HG03571 (cell line): ENCODE results near the gene PRKG1.

Experiments
- ATAC-seq: cut with Tn5 transposase; IDR thresholded peaks from one replicate; pipeline ENCODE4 v1.9.1; 2021; ENCODE audit not compliant: unreplicated experiment

Gene PRKG1

DNA sequence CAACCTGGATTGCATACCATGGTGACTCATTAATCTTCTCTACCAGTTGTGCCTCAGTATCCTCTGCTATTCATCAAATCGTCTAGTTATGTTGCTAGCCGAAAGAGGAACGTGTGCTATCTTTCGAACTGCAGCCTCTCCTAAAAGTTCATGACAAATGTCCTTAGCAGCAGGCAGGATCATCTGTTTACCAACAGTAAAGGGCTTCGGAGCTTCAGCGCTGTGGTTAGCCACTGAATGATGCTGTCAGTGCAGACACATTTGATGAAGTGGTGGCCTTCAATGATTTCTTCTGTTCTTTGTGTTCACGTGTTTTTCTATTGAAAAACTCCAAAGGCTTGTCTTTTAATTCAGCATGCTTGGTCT is 556.3 kb downstream of the PRKG1 start:
- ATAC-seq, result no peak

DNA sequence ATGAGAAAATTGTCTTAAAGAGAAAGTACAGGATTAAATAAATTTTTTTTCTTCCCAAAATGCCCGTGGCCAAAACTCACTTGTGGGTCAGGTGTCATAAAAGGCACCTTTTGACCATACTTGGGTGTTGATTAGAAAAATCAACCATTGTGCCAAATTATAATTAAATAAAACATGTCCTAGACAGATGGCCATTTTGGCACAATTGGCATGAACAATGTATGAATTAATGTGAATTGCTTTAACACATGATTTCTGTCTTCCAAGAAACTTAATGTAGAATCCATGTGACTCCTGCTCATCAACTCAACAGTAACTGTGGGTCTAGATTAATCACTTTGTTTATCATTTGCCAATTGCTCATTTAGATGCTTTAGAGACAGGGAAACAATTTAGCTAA is 561.1 kb downstream of the PRKG1 start:
- ATAC-seq, result no peak

DNA sequence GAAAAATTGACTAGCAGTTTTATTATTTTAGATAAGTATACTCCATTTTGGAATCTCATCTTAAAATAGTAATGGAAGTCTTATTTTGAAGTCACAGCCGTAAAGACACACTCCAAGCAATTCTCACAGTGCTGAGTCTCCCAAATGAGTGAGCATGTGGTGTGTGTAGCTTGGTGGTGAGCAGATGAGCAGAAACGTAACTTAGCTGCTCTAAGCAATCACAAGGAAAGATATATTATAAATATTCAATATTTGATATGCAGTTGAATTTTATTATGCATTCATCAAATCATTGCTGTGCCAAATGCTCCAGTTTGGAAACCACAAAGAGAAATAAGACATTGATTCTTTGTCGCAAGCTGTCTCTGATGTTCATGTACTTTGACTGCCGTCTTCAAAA is 563.9 kb downstream of the PRKG1 start:
- ATAC-seq, result no peak

DNA sequence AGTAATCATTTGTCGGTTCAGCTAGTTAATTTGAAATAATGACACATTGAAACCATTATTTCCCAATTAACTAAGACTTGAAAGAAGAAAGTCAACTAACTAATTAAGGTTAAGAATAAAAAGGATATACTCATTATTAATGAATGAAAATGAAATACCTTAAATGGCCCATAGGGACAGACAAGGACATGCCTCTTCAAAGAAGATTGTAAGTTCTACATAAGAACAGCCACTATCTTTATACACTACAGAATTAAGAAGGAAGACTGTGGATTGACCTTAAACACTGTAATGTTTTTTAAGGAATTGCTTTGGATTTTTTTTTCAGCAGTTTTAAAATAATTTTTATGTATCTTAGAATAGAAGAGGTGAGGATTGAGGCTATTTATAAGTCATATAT is 564.5 kb downstream of the PRKG1 start:
- no peak for ATAC-seq

DNA sequence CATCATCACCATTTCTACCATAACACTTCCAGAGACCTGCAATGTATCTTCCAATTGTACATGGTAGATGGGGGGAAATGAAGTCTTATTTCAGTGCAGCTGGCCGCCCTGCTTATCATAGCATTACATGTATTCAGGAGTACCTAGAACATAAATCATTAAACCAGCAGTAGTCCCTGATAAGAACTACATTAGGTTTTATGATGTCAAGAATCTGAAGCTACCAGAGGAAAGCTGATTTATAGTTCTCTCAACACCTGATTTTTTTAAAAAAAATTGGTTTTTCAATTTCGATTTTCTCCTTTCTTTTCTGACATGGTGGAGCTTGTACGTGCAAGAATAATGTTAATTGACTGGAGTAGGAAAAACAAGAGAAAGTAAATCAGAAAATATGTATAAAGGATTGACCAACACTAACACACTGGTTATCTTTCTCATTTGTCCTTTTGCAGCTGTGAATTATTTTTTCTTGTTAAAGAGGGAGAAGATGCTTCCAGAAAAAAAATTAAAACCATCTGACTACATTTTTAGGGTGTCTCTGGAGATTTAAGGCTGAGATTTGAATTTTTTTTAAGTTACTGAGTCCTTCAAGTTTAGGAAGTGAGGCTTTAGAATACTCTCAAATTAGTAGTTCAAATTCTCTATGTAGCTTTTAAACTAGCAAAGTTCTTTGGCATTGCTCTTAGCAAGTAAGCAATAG is 566.0 kb downstream of the PRKG1 start:
- ATAC-seq, result no peak

DNA sequence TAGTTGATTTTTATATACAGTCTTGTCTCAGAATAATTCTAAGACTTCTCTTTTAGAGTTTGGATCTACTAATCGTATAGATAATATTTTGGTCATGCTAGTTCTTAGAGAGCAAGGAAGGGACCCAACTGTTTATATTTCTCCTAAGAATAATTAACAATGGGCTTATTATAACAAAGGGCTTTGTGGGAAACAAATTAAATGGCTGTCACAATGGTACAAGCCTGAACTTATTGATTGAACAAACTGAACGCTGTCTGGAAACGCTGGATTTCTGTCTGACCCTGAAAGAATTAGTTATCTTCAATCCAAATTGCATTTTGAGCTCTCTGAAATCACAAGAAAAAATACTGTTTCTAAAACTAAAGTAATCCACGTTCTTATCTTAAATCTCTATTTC is 568.3 kb downstream of the PRKG1 start:
- no peak for ATAC-seq

DNA sequence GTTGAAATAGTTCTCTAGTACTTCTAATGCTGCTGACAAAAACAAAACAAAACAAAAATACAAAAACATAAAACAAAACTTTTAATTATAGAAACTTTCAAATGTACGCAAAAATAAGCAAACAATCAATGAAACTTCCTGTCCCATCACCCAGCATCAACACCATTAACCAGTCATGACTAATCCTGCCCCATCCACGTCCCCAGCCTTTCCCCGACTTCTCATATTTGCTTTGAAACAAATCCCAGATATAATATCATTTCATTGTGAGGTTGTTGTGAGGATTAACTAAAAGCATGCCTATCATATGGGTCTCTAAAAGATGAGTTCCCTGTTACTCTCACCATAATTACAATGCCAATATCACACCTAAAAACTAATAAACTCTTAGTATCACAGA is 569.4 kb downstream of the PRKG1 start:
- no peak for ATAC-seq

DNA sequence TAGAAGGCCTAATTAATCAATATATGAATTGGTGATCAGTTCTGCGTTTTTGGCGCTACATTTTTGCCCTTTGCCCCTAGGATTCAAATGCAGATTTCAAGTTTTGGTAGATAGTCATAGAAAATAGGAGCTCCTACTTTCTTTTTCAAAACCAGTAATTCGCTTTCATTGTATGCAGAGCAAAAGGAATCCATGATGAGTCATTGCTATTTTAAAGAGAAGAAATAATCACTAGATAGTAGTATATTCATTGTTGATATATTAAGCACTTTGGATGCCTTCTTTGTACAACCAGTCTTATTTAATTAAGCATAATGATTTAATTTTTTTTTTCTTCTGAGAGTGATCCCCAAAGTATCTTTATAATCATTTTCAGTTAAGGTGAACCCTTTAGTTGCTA is 574.8 kb downstream of the PRKG1 start:
- ATAC-seq, result no peak

DNA sequence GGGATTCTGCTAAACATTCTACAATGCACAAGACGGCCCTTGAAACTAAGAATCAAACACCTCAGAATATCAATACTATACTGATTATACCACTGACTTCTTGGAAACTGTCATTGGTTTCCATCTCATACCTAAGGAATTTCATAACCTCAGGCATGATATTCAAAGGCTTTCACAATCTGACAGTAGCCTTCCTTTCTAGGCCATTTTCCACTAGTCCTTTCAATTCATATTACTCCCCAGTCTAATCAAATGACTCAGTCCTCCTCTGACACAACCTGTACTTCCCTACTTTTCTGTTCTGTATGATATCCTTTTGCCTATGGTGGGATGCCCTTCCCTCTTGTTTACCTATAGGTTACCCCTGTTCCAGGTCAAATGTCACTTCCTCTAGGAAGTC is 576.8 kb downstream of the PRKG1 start:
- no peak for ATAC-seq

DNA sequence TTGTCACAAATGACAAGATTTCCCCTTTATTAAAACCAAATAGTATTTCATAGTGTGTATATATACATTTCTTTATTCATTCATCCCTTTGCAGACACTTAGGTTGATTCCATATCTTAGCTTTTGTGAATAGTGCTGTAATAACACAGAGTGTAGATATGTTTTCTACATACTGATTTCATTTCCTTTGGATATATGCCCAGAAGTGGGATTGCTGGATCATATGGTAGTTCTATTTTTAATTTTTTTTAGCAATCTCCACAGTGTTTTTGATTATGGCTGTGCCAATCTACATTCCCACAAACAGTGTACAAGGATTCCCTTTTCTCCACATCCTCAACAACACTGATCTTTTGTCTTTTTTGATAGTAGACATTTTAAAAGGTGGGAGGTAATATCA is 578.7 kb downstream of the PRKG1 start:
- ATAC-seq, result no peak

DNA sequence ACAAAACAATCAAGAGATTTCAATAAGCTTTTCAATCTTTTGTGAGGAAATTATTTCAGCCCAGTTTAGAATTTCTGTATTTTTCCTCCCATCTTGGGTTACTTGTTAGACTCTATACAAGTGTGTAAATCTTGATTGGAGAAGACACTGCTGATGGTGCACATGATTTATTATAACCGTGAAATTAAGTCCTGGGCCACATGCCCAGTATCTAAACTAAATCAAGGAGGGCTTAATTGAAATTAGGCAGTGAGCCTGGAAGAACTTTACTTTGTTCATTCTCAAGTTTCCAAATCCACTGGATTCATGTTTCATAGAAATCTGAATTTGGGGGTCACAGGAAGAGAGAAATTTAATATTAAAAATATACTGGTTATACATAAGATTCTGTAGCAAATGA is 580.6 kb downstream of the PRKG1 start:
- ATAC-seq, result no peak

DNA sequence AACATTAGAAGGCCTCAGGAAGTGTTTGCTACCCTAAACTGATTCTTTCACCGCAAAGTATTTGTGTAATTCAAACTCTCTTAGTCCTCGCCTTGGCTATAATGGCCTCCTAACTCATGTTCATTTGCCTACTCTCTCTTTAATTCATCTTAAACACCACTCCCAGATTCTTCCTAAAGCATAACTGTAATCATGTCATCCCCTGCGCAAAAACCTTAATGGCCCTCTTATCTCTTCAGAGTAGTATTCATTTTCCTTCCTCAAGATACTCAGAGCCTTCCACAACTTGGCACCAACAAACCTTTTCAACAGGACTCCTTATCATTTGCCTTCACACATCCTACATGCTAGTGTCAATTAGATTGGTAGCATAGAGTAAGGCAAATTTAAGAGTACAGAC is 582.2 kb downstream of the PRKG1 start:
- no peak for ATAC-seq

DNA sequence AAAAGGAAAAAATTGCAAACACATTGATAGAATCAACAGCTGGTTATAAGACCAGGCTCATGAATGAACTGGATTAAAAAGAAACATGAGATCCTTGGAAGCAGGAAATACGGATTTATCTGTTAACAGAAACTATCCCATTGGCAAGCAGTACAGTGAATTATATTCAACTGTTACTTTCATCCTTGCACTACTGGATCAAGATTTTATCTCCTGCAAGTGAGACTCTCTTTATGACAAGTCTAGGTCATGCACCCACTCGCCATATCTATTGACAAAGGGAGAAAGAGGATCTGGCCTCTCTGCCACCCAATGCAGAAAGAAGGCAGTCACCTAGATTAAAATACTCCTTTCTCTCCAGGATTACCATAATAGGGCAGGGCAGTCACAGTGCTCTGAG is 583.7 kb downstream of the PRKG1 start:
- ATAC-seq, result no peak

DNA sequence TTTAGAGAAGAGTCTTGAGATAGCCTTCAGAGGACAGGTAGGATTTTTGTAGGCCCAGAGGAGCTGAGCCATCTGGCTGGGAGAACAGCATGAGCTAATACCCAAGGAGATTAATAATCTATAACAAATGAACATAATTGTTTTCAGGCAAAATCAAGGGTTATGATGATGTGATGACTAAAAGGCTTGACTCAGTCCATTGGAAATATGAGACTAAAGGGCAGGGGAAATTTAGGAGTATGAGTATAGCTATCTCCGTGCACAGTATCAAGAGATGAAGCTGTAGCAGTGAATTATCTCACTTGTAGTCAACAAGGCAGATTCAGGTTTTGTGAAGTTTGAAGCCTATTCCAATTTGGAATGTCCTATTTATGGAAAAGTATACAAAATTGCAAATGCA is 585.1 kb downstream of the PRKG1 start:
- ATAC-seq, result no peak

DNA sequence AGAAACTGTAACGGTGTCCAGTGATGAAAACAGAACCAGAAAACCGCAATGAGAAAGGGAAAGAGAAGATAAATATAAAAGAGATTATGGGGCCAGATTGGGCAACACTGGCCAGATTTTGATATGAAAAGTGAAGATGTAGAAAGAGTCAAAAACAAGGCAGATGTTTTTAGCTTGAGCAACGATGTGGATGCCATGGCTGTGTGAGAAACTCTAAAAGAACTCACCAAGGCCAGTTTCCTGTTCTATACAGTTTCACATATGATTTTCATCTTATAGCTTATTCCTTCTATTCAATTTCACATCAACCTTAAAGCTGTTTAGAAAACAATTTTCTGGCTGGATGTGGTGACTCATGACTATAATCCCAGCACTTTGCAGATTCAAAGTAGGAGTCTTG is 588.8 kb downstream of the PRKG1 start:
- ATAC-seq, result no peak

DNA sequence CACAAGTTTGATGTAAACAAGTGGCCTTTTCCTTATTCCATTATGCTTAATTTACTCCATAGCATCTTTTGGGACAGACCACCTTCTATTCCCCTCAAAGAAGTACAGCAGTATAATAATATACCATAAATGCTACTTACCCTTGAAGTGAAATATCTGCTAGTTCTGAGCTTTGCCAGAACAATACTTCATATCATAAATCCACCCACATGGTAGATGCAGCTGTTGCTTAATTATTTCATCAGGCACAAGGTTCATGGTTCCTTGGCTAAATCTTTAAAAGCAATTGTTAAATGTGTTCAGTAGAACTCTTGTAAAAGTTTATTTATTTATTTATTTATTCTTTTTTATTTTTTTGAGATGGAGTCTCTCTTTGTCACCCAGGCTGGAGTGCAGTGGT is 592.2 kb downstream of the PRKG1 start:
- no peak for ATAC-seq

DNA sequence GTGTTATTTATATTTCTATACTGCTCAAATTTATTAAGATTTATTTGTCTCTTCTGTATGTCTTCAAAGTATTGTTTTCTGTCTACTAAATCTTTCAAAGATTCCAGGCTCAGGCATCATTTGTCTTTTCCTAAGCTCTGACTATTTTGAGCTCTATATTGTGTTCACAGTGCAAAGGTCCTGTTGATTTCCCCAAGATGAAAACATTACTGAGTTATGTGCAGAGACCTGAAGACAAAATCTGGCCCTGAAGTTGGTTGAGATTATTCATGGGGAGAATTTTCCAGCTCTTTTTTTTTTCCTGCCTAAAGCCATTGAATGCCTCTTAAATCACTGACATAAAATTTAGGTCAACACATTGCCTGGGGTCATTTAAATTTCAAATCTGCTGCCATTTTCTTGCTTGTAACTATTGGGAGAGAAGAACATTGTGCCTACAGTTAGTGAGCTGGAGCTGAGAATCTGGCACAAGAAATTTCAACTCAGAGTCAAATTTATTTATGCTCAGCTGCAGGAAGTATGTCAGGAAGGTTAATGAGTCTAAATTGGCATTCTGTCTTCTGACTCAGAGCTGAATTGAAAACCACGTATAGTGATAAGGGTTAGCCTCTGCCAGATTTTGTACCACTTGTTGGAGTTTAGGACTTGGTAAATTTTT is 593.5 kb downstream of the PRKG1 start:
- no peak for ATAC-seq

DNA sequence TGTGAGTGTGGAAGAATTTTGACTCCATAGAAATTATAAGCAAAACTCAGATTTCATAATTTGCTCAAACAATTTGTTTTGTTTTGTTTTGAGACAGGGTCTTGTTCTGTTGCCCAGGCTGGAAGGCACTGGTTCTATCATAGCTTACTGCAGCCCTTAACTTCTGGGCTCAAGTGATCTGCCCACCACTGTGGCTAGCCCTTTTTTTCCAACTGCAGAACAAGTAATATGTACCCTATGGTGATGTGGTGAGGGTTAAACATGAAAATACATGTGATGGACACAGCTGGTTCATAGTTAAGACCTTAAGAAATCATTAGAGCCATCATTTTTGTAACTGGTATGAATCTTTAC is 594.0 kb downstream of the PRKG1 start:
- no peak for ATAC-seq

DNA sequence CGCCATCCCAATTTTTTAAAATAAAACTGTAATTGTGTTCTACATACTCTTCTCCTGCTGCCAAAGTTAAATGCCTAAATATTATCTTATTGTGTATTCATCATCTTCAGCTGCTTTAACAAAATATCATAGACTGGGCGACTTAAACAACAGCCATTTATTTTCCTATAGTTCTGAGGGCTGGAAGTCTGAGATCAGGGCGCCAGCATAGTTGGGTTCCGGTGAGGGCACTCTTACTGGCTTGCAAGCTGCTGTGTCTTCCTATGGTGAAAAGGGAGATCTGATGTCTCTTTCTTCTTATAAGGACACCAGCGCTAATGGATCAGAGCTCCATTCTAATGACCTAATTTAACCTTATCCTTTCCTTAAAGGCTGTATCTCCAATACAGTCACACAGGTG is 594.8 kb downstream of the PRKG1 start:
- ATAC-seq, result no peak

DNA sequence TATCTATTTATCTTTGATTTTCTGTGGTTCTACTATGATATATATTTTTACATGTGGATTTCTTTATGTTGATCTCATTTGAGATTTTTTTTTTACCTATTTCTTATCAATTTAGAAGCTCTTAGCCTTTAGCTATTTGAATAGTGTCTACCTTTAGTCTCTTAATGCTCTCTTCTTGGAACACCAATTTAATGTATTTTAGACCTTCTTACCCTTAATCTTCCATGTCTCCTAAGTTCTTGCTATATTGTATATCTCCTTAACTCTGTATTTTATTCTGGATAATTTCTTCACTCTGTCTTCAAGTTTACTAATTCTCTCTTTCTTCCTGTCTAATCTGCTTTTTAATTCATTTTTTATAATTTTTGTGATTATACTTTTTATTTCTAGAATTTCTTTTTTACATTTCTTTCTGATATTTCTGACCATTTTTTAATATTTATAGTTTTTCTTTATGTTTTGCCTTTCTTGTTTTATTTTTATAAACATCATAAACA is 597.8 kb downstream of the PRKG1 start:
- ATAC-seq, result no peak

DNA sequence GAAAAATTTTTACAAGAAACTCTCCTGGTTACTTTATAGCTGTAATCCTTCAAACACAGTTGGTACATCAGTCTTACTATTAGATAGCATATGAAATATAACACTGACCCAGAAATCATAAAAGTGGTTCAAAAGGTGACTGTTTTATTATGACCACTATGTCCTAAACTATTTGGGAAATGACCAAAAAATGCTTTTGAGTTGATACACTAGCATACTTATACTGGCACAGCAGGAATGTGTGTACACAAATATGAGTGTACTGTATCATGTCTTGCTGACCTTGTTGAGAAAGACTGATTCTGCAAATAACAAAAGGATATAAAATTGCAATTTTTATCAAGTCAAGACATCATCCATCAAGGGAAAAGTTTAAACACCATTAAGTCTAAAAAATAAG is 600.8 kb downstream of the PRKG1 start:
- ATAC-seq, result no peak

DNA sequence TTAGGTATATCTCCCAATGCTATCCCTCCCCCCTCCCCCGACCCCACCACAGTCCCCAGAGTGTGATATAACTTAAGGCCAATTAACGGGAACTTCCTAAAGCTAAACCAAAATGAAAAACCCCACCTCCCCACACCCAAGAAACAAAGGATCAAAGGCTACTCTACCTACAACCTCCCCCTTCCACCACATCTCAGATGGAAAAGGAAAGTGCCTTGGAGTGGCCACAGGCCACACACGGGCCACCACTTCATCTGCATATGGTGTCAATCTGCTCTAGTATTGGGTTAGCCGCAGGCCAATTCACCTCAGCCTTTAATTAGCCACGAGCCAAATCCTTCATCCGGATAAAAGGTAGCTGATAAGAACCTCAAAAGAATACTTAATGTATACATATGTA is 605.6 kb downstream of the PRKG1 start:
- no peak for ATAC-seq

DNA sequence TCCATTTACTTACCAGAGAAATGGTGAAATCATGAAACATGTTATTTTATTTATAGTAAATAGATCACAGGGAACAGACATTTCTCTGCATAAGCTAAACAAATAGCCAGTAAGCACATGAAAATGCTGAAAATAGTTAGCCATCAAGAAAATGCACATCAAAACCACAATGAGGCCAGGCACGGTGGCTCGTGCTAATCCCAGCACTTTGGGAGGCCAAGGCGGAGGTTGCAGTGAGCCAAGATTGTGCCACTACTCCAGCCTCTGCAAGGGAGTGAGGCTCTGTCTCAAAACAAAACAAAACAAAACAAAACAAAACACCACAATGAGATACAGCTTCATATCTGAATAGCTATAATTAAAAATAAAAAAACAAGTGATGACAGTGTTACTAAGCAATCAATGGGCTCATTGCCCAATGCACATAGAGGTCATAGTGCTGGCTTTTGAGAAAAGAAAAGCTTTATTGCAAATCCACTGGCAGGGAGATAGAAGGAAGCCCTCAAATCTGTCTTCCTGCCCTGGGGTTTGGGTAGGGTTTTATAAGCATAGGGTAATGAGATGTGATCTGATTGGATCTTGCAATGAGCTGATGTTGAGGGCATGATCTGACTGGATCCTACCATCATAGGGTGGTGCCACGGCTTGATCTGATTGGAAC is 608.9 kb downstream of the PRKG1 start:
- ATAC-seq, result no peak
